ENCODE measurements around the gene CACNB4.

DNA sequence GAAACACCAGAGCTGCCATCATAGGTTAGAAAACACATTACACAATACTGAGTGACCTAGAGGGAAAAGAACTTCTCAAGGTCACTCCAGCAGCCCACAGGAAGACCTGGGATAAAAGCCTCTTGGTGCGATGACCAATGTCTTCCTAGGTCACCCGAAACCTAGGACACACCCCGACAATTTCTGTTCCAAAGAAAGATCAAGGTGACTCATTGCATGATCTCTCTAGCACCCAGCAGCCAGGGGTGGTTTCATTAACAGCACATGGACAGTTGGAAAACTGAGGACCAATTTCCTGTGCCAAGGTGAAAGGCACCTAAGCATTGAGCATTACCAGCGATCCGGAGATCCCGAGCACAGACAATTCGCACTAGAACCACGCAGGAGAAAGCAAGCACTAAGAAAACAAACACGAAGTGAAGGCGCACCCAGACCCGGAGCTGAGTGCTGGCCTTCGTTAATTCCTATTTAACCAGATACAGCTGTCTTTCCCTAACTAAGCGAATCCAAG lies 1.5 kb downstream of the CACNB4 start:
- TF ChIP-seq SOX6 (IDR thresholded peaks at IDR 0.05) (no peak), CSDE1 (IDR thresholded peaks at IDR 0.05) (no peak), POLR2A (conservative IDR thresholded peaks at IDR 0.05) (no peak), MXI1 (IDR thresholded peaks at IDR 0.05; ENCODE audit: low read depth, low read length) (no peak), TFAM (CRISPR knock-in tag; conservative IDR thresholded peaks at IDR 0.05) (no peak), BDP1 (IDR thresholded peaks at IDR 0.05; ENCODE audit: insufficient read depth, insufficient read length) (no peak), EZH2 (IDR thresholded peaks at IDR 0.05; ENCODE audit: borderline replicate concordance, low read depth, low read length) (no peak), FOXA1 (IDR thresholded peaks at IDR 0.05; ENCODE audit: borderline replicate concordance) (no peak), MED1 (CRISPR knock-in tag; IDR thresholded peaks at IDR 0.05; ENCODE audit: borderline replicate concordance) (no peak), ZNF384 (IDR thresholded peaks at IDR 0.05; ENCODE audit: low read depth, low read length) (no peak), MEF2D (tag; conservative IDR thresholded peaks at IDR 0.05; ENCODE audit: low read depth) (no peak)
- TF ChIP-seq, protein P1, sequence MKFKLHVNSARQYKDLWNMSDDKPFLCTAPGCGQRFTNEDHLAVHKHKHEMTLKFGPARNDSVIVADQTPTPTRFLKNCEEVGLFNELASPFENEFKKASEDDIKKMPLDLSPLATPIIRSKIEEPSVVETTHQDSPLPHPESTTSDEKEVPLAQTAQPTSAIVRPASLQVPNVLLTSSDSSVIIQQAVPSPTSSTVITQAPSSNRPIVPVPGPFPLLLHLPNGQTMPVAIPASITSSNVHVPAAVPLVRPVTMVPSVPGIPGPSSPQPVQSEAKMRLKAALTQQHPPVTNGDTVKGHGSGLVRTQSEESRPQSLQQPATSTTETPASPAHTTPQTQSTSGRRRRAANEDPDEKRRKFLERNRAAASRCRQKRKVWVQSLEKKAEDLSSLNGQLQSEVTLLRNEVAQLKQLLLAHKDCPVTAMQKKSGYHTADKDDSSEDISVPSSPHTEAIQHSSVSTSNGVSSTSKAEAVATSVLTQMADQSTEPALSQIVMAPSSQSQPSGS (CRISPR knock-in tag; IDR thresholded peaks at IDR 0.05): no peak

Data from K562 (cell line).